ENCODE data around the gene HERC3.

HERC3 gene

GRCh38 chr4:88630756-88631155 lies 38.5 kb downstream of the HERC3 start:
- H3K4me3 ChIP-seq (ENCODE audit: low read length) = no peak overlapping the region
- no peaks in the 10 kb centered on the region for H3K27me3 ChIP-seq (replicated peaks; ENCODE audit: insufficient read depth, low read length)
- H2AFZ ChIP-seq (ENCODE audit: low read length) = no peak overlapping the region
- H3K9ac ChIP-seq (ENCODE audit: low read length) = no peak overlapping the region
- H3F3A ChIP-seq (ENCODE audit: insufficient read depth, low read length) = no peaks in the 10 kb centered on the region
- H3K9me3 ChIP-seq (replicated peaks; ENCODE audit: insufficient read depth, low read length) = no peaks in the 10 kb centered on the region
- no peaks in the 10 kb centered on the region for H3K9me2 ChIP-seq (replicated peaks; ENCODE audit: insufficient read depth, low read length)
- no peak for DNase-seq
- no peak for TF ChIP-seq CTCF (IDR thresholded peaks at IDR 0.05; ENCODE audit: low read length)
- no peak for TF ChIP-seq EZH2phosphoT487 (IDR thresholded peaks at IDR 0.05; ENCODE audit: low read length)
- TF ChIP-seq EZH2 (optimal IDR thresholded peaks at IDR 0.05; ENCODE audit: low read depth, low read length) = no peak
- no peaks in the 10 kb centered on the region for H3K36me3 ChIP-seq (replicated peaks; ENCODE audit: insufficient read depth, low read length)
- H3K4me1 ChIP-seq (ENCODE audit: low read length) = no peaks in the 10 kb centered on the region
- H3K79me2 ChIP-seq (ENCODE audit: low read length) = no peaks in the 10 kb centered on the region
- no peak overlapping the region for H3K27ac ChIP-seq (ENCODE audit: low read length)
- no peaks in the 10 kb centered on the region for H4K20me1 ChIP-seq (ENCODE audit: insufficient read depth, low read length)
- H3K4me2 ChIP-seq (ENCODE audit: low read depth, low read length) = no peak overlapping the region

- H3K4me2 ChIP-seq (ENCODE audit: low read depth, low read length) = no peak overlapping the region
- H3K9ac ChIP-seq (ENCODE audit: low read length) = no peak overlapping the region
- no peaks in the 10 kb centered on the region for H3K27me3 ChIP-seq (replicated peaks; ENCODE audit: insufficient read depth, low read length)
- no peaks in the 10 kb centered on the region for H3K79me2 ChIP-seq (ENCODE audit: low read length)
- no peaks in the 10 kb centered on the region for H4K20me1 ChIP-seq (ENCODE audit: insufficient read depth, low read length)
- no peaks in the 10 kb centered on the region for H3K4me1 ChIP-seq (ENCODE audit: low read length)
- H3K36me3 ChIP-seq (replicated peaks; ENCODE audit: insufficient read depth, low read length) = no peaks in the 10 kb centered on the region
- no peaks in the 10 kb centered on the region for H3K9me2 ChIP-seq (replicated peaks; ENCODE audit: insufficient read depth, low read length)
- no peak overlapping the region for H2AFZ ChIP-seq (ENCODE audit: low read length)
- TF ChIP-seq EZH2 (optimal IDR thresholded peaks at IDR 0.05; ENCODE audit: low read depth, low read length) (no peak), EZH2phosphoT487 (IDR thresholded peaks at IDR 0.05; ENCODE audit: low read length) (no peak), CTCF (IDR thresholded peaks at IDR 0.05; ENCODE audit: low read length) (no peak)
- H3K4me3 ChIP-seq (ENCODE audit: low read length) = no peak overlapping the region
- no peak overlapping the region for H3K27ac ChIP-seq (ENCODE audit: low read length)
- no peaks in the 10 kb centered on the region for H3K9me3 ChIP-seq (replicated peaks; ENCODE audit: insufficient read depth, low read length)
- no peaks in the 10 kb centered on the region for H3F3A ChIP-seq (ENCODE audit: insufficient read depth, low read length)
- DNase-seq = no peak
These were observed 51.7 kb downstream of the HERC3 start for GRCh38 chr4:88643932-88644331.

GRCh38 chr4:88645994-88646393 lies 53.7 kb downstream of the HERC3 start:
- H3F3A ChIP-seq (ENCODE audit: insufficient read depth, low read length) = no peaks in the 10 kb centered on the region
- H3K79me2 ChIP-seq (ENCODE audit: low read length) = no peaks in the 10 kb centered on the region
- no peaks in the 10 kb centered on the region for H3K9me3 ChIP-seq (replicated peaks; ENCODE audit: insufficient read depth, low read length)
- H3K27me3 ChIP-seq (replicated peaks; ENCODE audit: insufficient read depth, low read length) = no peaks in the 10 kb centered on the region
- no peaks in the 10 kb centered on the region for H3K4me1 ChIP-seq (ENCODE audit: low read length)
- H3K4me3 ChIP-seq (ENCODE audit: low read length) = no peak overlapping the region
- H2AFZ ChIP-seq (ENCODE audit: low read length) = no peak overlapping the region
- TF ChIP-seq CTCF (IDR thresholded peaks at IDR 0.05; ENCODE audit: low read length) (no peak), EZH2 (optimal IDR thresholded peaks at IDR 0.05; ENCODE audit: low read depth, low read length) (no peak), EZH2phosphoT487 (IDR thresholded peaks at IDR 0.05; ENCODE audit: low read length) (no peak)
- H3K36me3 ChIP-seq (replicated peaks; ENCODE audit: insufficient read depth, low read length) = no peaks in the 10 kb centered on the region
- no peak overlapping the region for H3K27ac ChIP-seq (ENCODE audit: low read length)
- no peak overlapping the region for H3K4me2 ChIP-seq (ENCODE audit: low read depth, low read length)
- DNase-seq = no peak
- no peaks in the 10 kb centered on the region for H4K20me1 ChIP-seq (ENCODE audit: insufficient read depth, low read length)
- no peak overlapping the region for H3K9ac ChIP-seq (ENCODE audit: low read length)
- no peaks in the 10 kb centered on the region for H3K9me2 ChIP-seq (replicated peaks; ENCODE audit: insufficient read depth, low read length)
